Measurements from ENCODE around the gene ADGRE2.
"Not testable (repeated sequence)": the region's sequence is repeated elsewhere in the genome, so short reads cannot be mapped to it uniquely, and the experiment has no call there.

ADGRE2 gene

DNA sequence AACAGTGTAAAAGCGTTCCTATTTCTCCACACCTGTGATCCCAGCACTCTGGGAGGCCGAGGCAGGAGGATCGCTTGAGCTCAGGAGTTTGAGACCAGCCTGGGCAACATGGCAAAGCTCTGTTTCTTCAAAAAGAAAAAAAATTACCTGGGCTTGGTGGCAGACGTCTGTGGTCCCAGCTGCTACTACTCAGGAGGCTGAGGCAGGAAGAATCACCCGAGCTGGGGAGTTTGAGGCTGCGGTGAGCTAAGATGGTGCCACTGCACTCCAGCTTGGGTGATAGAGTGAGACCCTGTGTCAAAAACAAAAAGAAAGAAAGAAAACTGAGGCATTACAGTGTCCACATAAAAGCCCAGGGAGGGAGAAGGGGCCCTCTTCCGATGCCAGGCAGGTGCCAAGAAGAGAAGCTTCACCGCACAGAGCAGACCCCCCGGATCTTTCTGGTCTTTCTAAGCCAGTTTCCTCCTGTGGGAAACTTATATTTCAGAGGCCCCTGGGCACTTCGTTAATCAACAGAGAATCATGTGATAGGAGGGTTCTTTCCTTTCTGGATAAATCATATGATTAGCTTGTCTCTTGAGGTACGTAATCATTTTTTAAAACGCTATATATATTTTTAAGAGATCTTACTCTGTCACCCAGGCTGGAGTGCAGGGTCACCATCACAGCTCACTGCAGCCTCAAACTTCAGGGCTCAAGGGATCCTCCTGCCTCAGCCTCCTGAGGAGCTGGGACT is at the start of gene ADGRE2:
Gene ADGRE2, minus strand, starts transcription at position 451 of the 736 bp plus-strand sequence. CDS start 1,804 bp downstream, outside the sequence.
- not testable (repeated sequence) for DNase-seq (ENCODE audit: low spot score)

DNA sequence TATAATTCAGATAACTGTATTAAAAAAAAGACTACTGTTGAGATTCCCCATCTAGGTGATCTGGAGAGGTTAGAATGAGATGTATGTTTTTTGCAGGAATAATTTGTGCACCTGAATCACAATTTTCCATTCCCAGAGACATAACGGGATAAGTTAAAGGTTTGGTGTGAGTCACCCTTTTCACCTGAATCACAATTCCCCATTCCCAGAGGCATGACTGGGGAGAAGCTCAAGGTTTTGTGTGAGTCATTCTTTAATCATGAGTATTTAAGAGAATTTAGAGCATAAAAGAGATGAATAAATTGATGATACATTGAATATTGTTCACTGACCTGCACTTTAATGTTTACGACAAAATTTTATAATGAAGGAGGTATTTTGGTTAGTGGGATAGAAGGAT is 47.6 kb upstream of the ADGRE2 start:
- DNase-seq (ENCODE audit: low spot score): no peak

DNA sequence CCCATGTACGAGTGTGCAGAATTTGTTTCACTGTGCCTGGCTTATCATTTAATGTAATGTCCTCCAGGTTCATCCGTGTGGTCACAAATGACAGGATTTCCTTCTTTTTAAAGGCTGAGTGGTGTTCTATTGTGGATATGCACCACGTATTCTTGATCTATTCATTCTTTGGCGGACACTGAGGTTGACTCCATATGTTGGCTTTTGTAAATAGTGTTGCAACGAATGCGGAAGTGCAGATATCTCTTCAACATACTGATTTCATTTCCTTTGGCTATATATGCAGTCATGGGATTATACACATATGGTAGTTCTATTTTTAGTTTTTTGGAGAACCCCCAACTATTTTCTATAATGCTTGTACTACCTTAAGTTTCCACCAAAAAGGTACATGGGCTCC is 43.6 kb upstream of the ADGRE2 start:
- DNase-seq (ENCODE audit: low spot score): no peak

- DNase-seq (ENCODE audit: low spot score): no peak
Measured at GRCh38 chr19:14818588-14818987, 40.2 kb upstream of the ADGRE2 start.

GRCh38 chr19:14817052-14817451 is 38.7 kb upstream of the ADGRE2 start:
- no peak for DNase-seq (ENCODE audit: low spot score)

GRCh38 chr19:14814982-14815652 is 36.8 kb upstream of the ADGRE2 start:
- DNase-seq (ENCODE audit: low spot score): no peak

GRCh38 chr19:14809272-14810057 is 31.1 kb upstream of the ADGRE2 start:
- no peak for DNase-seq (ENCODE audit: low spot score)

DNA sequence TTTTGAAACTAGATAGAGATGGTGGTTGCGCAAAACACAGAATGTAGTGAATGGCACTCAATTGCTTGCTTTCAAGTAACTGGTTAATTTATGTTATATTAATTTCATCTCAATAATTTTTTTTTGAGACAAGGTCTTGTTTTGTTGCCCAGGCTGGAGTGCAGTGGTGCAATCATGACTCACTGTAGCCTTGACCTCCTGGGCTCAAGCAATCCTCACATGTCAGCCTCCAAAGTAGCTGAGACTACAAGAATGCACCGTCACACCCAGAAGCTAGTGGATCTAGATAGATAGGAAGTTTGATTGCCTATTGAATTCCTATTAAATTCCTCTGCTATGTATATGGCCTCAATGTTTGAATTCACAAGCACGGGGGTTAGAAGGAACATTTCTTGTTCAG is 26.4 kb upstream of the ADGRE2 start:
- no peak for DNase-seq (ENCODE audit: low spot score)

GRCh38 chr19:14798760-14799159 is 20.4 kb upstream of the ADGRE2 start:
- DNase-seq (ENCODE audit: low spot score): no peak

GRCh38 chr19:14796021-14796420 is 17.7 kb upstream of the ADGRE2 start:
- DNase-seq (ENCODE audit: low spot score): no peak

- DNase-seq (ENCODE audit: low spot score): no peak
Measured at GRCh38 chr19:14795078-14795721, 16.8 kb upstream of the ADGRE2 start.

GRCh38 chr19:14792250-14792649 is 13.9 kb upstream of the ADGRE2 start:
- not testable (repeated sequence) for DNase-seq (ENCODE audit: low spot score)

- peak; percentile 31 for DNase-seq (ENCODE audit: low spot score)
Measured at GRCh38 chr19:14786421-14786851, 8.1 kb upstream of the ADGRE2 start.

DNA sequence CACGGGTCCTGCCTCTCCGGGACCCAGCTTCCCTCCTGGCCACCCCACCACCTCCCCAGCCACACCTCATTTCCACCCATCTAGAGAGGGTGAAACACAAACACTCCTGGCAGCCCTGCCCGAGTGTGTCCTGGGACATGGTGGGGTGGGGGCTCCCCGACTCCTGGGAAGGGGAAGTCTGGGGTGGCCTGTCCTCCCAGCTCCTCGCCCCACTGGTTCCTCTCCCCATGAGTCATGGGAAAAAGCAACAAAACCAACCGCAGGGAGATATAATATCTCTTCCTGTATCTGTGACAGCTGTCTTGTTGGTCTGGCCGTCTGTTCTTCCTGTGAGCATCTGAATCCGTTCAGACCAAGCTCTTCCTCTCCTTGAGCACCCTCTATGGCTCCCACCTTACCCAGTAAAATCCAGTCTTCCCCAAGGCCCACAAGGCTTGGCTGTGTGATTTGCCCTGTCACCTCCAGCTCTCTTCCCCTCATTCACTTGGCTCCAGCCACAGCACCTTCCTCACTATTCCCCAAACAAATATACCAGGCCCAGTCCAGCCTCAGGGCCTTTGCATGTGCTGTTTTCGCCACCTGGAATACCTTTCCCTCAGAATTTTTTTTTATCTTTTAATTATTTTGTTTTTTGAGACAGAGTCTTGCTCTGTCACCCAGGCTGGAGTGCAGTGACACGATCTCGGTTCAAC is 6.9 kb upstream of the ADGRE2 start:
- not testable (repeated sequence) for DNase-seq (ENCODE audit: low spot score)

- not testable (repeated sequence) for DNase-seq (ENCODE audit: low spot score)
Measured at GRCh38 chr19:14784730-14785101, 6.4 kb upstream of the ADGRE2 start.

DNA sequence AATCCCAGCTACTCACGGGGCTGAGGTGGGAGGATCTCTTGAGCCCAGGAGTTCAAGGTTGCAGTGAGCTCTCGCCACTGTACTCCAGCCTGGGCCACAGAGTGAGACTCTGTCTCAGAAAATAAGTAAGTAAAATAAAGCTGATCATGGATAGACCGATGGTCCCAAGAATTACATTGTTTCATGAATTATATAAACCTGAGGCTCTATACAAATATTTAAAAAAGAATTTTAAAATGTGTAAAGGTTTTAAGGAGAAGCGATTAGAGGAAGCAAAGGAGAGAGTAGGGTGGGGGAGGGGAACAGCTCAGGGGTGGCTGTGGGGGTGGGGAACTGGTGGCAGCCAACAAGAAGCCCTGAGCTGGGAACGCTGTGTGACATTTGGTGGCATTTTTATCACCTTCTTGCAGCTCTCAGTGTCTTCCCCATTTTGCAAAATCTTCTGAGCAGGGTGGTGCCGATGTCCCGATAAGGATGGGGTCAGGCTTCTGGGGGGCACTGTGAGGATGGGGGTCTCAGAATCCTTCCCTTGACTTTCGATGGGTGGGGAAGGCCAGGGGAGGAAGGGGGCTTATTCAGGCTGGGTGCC is 5.1 kb upstream of the ADGRE2 start:
- DNase-seq (ENCODE audit: low spot score): not testable (repeated sequence)

DNA sequence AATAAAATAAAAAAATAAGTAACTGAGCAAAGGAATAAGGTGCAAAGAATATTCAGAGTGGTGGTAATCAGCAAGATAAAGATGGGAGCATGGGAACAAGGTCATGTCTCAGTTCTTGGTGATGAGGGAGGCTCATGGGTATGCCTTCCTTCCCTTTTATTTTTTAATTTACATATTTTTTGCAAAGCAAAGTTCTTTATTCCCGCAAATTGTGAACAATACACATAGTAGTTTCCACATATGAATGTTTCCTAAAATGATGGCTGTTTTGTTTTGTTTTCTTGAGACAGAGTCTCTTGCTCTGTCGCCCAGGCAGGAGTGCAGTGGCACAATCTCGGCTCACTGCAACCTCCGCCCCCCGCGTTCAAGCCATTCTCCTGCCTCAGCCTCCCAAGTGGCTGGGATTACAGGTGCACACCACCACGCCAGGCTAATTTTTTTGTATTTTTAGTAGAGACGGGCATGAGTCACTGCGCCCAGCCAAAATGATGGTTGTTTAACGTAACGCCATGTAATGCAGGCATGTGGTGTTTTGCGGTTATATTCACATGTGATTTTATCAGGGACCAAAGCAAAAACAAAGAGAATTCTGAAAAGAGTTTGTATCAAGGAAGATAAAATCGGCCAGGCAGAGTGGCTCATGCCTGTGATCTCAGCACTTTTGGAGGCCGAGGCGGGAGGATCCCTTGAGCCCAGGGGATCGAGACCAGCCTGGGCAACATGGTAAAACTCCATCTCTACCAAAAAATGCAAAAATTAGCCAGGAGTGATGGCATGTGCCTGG is 4.5 kb upstream of the ADGRE2 start:
- no peak for DNase-seq (ENCODE audit: low spot score)

GRCh38 chr19:14781713-14782536 is 3.6 kb upstream of the ADGRE2 start:
- not testable (repeated sequence) for DNase-seq (ENCODE audit: low spot score)

- DNase-seq (ENCODE audit: low spot score): not testable (repeated sequence)
Measured at GRCh38 chr19:14780622-14781225, 2.4 kb upstream of the ADGRE2 start.
